ENCODE measurements around the gene HCN1. TPM values are rescaled to one million over a fixed set of nuclear protein-coding genes. Genes with fewer than 3 reads are reported as not detected.
"Not testable (repeated sequence)": the region's sequence is repeated elsewhere in the genome, so short reads cannot be mapped to it uniquely, and the experiment has no call there.

HCN1 gene
- total RNA-seq, 1 donor = under 0.01 TPM

GRCh38 chr5:45312627-45313026 lies 383.6 kb downstream of the HCN1 start:
- not testable (repeated sequence) for DNase-seq (ENCODE audit: low read depth in 2 of 3, low spot score in 2 of 3)

DNA sequence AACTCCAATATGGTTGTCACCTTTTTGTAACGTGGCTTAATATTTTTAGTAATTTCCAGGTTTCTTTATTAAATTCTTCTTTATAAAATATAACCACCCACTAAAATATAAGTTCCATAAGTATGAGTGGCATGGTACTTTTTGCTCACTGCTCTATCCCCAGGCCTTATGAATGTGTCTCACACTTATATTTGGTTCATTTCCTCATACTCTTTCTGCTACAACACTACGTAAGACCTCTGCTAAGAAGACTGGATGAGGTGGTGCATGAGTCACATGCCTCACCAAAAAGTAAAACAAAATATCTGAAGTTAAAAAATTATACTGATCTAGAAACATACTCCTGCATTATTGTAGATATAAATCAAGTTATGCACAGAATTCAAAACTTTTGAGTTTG lies 400.9 kb downstream of the HCN1 start:
- no peak for DNase-seq (ENCODE audit: low read depth in 2 of 3, low spot score in 2 of 3)

GRCh38 chr5:45288746-45289145 lies 407.4 kb downstream of the HCN1 start:
- no peak for DNase-seq (ENCODE audit: low read depth in 2 of 3, low spot score in 2 of 3)

DNA sequence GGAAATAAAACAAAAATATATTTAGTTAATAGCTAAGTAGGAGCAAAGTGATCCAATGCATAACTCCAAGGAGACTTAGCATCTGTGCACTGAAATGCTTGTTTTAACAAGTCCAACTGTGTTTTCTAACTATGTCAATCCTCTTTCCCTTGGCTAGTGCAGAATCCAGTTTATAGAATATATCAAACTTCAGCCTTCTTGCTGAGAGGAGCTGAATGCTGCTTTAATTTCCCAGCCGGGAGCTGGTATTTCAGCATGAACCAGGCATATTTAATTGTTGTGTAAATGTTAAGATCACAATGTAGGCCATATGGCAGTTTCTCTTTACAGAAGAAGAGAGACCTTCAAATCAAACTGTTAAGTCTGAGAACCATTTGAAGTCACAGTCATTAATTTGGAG lies 411.7 kb downstream of the HCN1 start:
- no peak for DNase-seq (ENCODE audit: low read depth in 2 of 3, low spot score in 2 of 3)

DNA sequence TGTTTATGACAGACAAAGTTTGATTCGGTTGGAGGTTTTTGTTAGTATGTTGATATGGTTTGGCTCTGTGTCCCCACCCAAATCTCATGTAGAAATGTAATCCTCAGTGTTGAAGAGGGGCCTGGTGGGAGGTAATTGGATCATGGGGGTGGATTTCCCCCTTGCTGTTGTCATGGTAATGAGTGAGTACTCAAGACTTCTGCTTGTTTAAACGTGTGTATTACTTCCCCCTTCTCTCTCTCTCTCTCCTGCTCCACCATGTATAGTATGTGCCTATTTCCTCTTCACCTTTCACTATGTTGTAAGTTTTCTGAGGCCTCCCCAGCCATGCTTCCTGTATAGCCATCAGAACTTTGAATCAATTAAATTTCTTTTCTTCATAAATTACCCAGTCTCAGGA lies 415.1 kb downstream of the HCN1 start:
- no peak for DNase-seq (ENCODE audit: low read depth in 2 of 3, low spot score in 2 of 3)

GRCh38 chr5:45279109-45279508 lies 417.1 kb downstream of the HCN1 start:
- no peak for DNase-seq (ENCODE audit: low read depth in 2 of 3, low spot score in 2 of 3)

DNA sequence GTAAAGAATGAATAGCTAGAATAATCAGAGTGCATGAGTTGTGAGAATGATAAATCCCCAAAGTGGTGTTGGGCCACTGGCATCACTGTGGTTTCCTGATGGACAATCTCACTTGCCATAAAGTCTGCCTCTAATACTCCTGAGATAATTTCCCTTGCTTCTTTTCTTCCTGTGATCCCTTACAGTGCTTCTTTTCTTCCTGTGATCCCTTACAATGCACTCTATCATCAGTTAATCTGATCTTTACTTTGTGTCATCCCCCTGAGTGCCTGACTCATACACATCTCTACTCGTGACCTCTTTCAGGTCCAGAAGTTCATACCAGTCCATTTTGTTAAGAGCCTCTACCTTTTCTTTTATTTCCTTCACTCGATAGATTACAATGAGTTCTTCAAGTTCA lies 418.3 kb downstream of the HCN1 start:
- no peak for DNase-seq (ENCODE audit: low read depth in 2 of 3, low spot score in 2 of 3)

DNA sequence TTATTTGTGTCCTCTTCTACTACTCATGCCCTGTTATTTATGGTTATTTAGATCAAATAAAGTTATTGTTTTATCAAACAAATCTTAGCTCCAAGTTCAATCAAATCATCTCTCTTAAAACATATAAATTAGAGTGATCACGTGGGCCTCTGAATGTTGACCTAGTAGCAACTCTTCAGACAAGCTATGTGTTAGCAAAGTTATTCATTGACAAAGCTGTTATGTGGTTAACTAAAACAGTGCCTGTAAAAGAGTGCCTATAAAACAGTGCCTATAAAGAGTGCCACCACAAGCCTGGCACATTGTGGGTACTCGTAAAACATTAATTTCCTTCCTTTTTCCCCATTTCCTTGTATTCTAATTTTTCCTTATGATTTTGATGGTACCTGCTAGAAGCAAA lies 421.9 kb downstream of the HCN1 start:
- DNase-seq (ENCODE audit: low read depth in 2 of 3, low spot score in 2 of 3) = no peak

GRCh38 chr5:45271626-45272025 lies 424.6 kb downstream of the HCN1 start:
- no peak for DNase-seq (ENCODE audit: low read depth in 2 of 3, low spot score in 2 of 3)

- no peak for DNase-seq (ENCODE audit: low read depth in 2 of 3, low spot score in 2 of 3)
Measured at GRCh38 chr5:45264447-45264846, 431.7 kb downstream of the HCN1 start.

- no peak for DNase-seq (ENCODE audit: low read depth in 2 of 3, low spot score in 2 of 3)
Measured at GRCh38 chr5:45262061-45262590, 434.1 kb downstream of the HCN1 start.

DNA sequence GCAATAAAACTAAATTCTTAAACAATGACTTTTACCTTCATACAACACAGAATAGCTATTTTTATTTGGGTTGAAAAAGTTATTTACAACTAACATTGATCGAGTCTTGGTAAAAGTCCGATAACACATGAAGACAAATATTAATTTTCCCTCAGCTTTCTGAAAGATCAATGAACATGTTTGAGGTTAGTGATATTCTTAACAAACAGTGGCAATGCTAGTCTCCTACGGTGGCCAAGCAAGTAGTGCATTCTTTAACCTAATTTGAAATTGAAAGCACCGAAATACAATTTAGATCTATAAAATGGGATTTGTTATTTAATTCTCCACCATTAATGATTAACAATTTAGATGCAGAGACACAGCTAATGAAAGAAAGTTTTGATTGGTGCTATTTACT lies 435.1 kb downstream of the HCN1 start:
- DNase-seq (ENCODE audit: low read depth in 2 of 3, low spot score in 2 of 3) = no peak

DNA sequence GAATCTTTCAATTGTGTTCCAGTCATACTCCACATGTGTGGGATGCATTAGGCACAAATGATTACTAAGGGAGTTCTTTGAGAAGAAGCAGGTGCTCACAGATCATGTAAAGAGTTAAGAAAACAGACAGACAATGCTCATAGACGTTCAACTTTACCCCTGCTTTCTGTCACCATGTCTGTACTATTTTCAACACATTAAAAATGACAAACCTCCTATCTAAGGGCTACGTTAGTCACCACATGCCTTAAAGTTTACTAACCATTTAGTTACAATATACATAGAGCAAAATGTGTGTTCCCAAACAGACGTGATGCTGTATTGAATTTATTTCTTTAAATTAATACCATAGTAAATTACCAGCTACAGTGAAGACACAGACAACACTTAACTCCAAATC lies 435.9 kb downstream of the HCN1 start:
- no peak for DNase-seq (ENCODE audit: low read depth in 2 of 3, low spot score in 2 of 3)

- no peak for DNase-seq (ENCODE audit: low read depth in 2 of 3, low spot score in 2 of 3)
Measured at GRCh38 chr5:45252978-45253377, 443.2 kb downstream of the HCN1 start.

DNA sequence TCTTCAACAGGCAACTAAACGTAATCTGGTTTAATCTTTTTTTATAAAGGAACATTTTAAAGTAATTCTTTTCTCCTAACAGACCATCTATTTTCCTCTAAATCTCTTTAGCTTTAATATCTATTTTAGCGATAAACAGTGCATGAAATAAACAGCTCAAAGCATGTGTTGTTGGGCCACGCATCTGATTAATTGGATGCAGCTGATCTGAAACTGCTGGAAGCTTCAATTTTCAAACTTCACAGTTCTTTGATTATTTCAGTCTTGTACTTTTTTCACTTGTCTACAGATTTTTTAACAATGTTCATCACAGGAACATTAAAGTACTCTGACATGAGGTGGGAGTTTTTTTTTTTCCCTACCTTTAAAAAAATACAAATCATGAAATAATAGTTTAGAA lies 443.6 kb downstream of the HCN1 start:
- no peak for DNase-seq (ENCODE audit: low read depth in 2 of 3, low spot score in 2 of 3)

- DNase-seq (ENCODE audit: low read depth in 2 of 3, low spot score in 2 of 3) = no peak
Measured at GRCh38 chr5:45225571-45226031, 470.6 kb downstream of the HCN1 start.

- DNase-seq (ENCODE audit: low read depth in 2 of 3, low spot score in 2 of 3) = no peak
Measured at GRCh38 chr5:45205403-45205961, 490.7 kb downstream of the HCN1 start.
